Astrocyte (in vitro differentiated cells and primary cell): ENCODE data around the gene FBXO34.

Source experiments
- EZH2 ChIP-seq: IDR thresholded peaks from 2 replicates; pipeline ENCODE4 v1.6.1; 2012; ENCODE audit warnings: mild to moderate bottlenecking, low read length, inconsistent platforms; ENCODE audit not compliant: insufficient read depth
- TF ChIP-seq, protein P1 (sequence below): IDR thresholded peaks from 2 replicates; pipeline ENCODE4 v1.5.1; 2011; ENCODE audit warnings: low read depth, mild to moderate bottlenecking, inconsistent platforms, low read length, moderate library complexity; ENCODE audit not compliant: insufficient read depth

DNA sequence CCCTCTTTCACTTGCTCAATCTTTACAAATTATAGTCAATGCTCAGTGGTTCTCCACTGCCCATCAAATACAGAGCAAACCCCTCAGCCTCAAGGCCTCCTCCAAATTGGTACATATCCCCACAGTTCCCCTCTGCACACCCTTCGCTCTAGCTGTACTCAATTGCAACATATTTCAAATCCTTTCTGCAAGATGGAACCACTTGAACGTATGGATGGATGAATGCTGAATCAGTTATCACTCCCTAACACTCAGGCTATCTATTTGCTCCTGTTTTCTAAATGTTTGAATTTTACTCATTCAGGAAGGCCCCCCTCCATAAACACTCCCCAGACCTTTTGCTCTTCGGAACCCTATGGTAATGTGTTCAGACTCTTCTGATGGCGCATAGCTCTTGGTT, 115.9 kb downstream of the FBXO34 start:
- TF ChIP-seq, protein P1, sequence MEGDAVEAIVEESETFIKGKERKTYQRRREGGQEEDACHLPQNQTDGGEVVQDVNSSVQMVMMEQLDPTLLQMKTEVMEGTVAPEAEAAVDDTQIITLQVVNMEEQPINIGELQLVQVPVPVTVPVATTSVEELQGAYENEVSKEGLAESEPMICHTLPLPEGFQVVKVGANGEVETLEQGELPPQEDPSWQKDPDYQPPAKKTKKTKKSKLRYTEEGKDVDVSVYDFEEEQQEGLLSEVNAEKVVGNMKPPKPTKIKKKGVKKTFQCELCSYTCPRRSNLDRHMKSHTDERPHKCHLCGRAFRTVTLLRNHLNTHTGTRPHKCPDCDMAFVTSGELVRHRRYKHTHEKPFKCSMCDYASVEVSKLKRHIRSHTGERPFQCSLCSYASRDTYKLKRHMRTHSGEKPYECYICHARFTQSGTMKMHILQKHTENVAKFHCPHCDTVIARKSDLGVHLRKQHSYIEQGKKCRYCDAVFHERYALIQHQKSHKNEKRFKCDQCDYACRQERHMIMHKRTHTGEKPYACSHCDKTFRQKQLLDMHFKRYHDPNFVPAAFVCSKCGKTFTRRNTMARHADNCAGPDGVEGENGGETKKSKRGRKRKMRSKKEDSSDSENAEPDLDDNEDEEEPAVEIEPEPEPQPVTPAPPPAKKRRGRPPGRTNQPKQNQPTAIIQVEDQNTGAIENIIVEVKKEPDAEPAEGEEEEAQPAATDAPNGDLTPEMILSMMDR: no peak
- no peak for TF ChIP-seq EZH2
